ENCODE data around the gene CLPTM1. TPM values are rescaled to one million over a fixed set of nuclear protein-coding genes. Genes with fewer than 3 reads are reported as not detected.

Gene CLPTM1
- total RNA-seq, 2 donors from 2014 or later = 98.6 to 165 TPM

- H3K27me3 ChIP-seq = no peaks in the 10 kb centered on the region
- no peak overlapping the region for H3K4me3 ChIP-seq
- no peak overlapping the region for H3K9ac ChIP-seq (ENCODE audit: low read depth in 2 of 2, low read length in 2 of 2)
- H3K27ac ChIP-seq = no peak overlapping the region
- no peaks in the 10 kb centered on the region for H3K9me3 ChIP-seq
- TF ChIP-seq, protein P1, sequence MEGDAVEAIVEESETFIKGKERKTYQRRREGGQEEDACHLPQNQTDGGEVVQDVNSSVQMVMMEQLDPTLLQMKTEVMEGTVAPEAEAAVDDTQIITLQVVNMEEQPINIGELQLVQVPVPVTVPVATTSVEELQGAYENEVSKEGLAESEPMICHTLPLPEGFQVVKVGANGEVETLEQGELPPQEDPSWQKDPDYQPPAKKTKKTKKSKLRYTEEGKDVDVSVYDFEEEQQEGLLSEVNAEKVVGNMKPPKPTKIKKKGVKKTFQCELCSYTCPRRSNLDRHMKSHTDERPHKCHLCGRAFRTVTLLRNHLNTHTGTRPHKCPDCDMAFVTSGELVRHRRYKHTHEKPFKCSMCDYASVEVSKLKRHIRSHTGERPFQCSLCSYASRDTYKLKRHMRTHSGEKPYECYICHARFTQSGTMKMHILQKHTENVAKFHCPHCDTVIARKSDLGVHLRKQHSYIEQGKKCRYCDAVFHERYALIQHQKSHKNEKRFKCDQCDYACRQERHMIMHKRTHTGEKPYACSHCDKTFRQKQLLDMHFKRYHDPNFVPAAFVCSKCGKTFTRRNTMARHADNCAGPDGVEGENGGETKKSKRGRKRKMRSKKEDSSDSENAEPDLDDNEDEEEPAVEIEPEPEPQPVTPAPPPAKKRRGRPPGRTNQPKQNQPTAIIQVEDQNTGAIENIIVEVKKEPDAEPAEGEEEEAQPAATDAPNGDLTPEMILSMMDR (IDR thresholded peaks at IDR 0.05) = no peak
- peaks cover 5% of the 10 kb centered on the region for H3K36me3 ChIP-seq
- DNase-seq = no peak
- peaks cover 13% of the 10 kb centered on the region for H3K4me1 ChIP-seq
- intact Hi-C loops (cut with DNase I) = no loop called here
These were observed 82.4 kb downstream of the CLPTM1 start for GRCh38 chr19:45037393-45038169.

DNA sequence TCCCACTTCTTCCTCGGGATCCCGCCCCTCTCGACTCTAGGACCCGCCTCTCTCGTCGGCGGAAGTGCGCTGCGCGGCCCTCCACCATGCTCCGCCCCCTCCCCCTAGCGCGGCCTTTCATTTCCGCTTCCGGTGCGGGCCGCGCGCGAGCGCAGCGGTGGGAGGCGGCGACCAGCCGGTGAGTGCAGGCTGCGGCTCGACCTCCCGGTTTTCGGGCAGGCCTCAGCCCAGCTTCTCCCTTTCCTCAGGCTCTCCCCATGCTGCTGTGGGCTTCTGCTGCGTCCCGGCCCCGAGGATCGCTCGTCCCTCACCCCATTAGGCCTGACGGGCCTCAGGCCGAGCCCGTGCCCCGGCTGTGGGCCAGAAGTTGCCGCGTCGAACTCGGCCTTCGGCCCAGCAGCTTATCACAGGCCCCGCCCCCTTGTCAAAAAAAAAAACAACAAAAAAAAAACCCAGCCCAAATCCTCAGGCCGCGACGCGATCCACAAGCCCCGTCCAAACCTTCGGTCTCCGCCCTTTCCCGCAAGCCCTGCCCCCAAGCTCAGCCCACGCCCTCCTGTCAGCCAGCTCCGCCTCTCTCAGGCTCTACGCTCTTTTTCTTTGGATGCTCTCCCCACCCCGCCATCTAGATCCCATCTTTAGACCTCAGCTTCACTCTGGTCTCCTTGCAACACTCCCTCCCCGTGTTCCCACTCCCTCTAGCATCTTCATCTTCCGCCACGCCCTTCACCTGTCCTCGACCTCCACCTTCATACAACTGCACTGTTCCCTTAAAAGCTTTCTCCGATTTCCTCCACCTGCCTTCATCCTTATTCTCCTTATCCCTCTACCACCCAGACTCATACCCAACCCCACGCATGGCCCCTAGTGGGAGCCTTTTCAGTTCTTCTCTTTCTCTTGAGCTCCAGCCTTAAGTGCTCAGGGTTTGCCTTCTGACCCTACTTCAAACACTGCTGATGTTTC, 84.0 kb downstream of the CLPTM1 start, which contains the start of gene CLASRP:
Gene CLASRP, plus strand, starts transcription at position 115 of the 963 bp plus-strand sequence. CDS start 1,168 bp downstream, outside the sequence.
- peaks cover 13% of the 10 kb centered on the region for H3K4me1 ChIP-seq
- intact Hi-C loops (cut with DNase I) = no loop called here
- H3K9me3 ChIP-seq = no peaks in the 10 kb centered on the region
- no peaks in the 10 kb centered on the region for H3K27me3 ChIP-seq
- peaks cover 5% of the 10 kb centered on the region for H3K36me3 ChIP-seq
- peak; percentile 93 for DNase-seq
- H3K27ac ChIP-seq = peak within 1 kb of the TSS; percentile 98
- TF ChIP-seq, protein P1 (IDR thresholded peaks at IDR 0.05) = no peak
- peak within 1 kb of the TSS; percentile 94 for H3K4me3 ChIP-seq
- H3K9ac ChIP-seq (ENCODE audit: low read depth in 2 of 2, low read length in 2 of 2) = peak within 1 kb of the TSS; percentile 90 to 96

DNA sequence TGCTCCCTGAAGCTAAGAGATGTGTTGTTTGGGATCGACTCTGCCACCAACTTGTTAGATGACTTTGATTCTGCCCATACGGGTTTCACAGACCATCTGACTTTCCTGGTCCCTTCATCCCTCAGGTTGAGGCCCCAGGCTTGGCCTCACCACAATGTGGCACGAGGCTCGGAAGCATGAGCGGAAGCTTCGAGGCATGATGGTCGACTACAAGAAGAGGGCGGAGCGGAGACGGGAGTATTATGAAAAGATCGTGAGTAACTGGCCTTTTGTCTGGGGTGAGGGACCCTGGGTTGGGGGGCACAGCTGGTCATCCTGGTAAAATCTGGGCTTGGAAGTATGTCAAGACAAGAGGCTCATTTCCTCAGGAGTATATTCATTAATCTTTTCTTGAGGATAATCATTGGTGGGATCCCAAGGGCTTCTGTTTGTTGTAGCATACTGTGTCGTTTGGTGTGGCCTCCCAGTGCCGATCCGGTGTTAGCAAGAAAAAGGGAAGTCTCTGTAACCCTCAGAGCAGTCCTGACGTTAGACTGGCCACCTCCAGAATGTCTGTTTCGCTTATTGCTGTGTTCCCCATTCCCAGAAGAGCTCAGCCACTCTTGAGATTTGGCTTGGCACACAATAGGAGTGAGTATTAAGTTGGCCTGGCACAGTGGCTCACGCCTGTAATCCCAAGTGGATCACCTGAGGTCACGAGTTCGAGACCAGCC, 85.0 kb downstream of the CLPTM1 start:
- H3K4me3 ChIP-seq = peak overlapping the region; percentile 94
- no peak for DNase-seq
- H3K4me1 ChIP-seq = peaks cover 14% of the 10 kb centered on the region
- TF ChIP-seq, protein P1 (IDR thresholded peaks at IDR 0.05) = no peak
- H3K27ac ChIP-seq = no peak overlapping the region
- intact Hi-C loops (cut with DNase I) = no loop called here
- no peaks in the 10 kb centered on the region for H3K9me3 ChIP-seq
- H3K27me3 ChIP-seq = no peaks in the 10 kb centered on the region
- H3K36me3 ChIP-seq = peaks cover 5% of the 10 kb centered on the region
- peak overlapping the region; percentile 38 to 90 for H3K9ac ChIP-seq (ENCODE audit: low read depth in 2 of 2, low read length in 2 of 2)

DNA sequence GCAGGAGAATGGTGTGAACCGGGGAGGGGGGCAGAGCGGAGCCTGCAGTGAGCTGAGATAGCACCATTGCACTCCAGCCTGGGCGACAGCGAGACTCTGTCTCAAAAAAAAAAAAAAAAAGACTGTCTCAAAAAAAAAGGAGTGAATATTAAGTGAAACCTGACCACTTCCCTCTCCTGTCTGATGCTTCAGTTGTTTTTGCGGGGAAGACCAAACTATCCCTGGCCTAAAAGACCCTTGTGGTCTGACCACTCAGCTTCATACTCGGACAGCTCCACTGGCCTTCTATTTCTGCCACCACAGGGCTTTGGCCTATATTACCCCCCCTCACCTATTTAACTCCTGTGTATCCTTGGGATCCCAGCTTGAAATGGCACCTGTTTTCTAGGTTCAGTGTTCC, 85.9 kb downstream of the CLPTM1 start:
- H3K4me1 ChIP-seq = peaks cover 23% of the 10 kb centered on the region
- H3K9ac ChIP-seq (ENCODE audit: low read depth in 2 of 2, low read length in 2 of 2) = no peak overlapping the region

More for the DNA sequence above, 85.9 kb downstream of the CLPTM1 start:
- intact Hi-C loops (cut with DNase I) = no loop called here
- no peak for DNase-seq
- Histone ChIP-seq H3K4me3 (no peak overlapping the region), H3K27ac (no peak overlapping the region), H3K9me3 (no peaks in the 10 kb centered on the region), H3K27me3 (no peaks in the 10 kb centered on the region), H3K36me3 (peaks cover 5% of the 10 kb centered on the region)
- TF ChIP-seq, protein P1 (IDR thresholded peaks at IDR 0.05) = no peak

Other genes with a start within 250 kb of the CLPTM1 start
- 10 to 100 TPM; 76.4 to 99.5 TPM for gene BCL3, start 206.7 kb upstream of the CLPTM1 start, total RNA-seq
- 10 to 100 TPM; 65.6 to 78.0 TPM for gene CBLC, start 177.5 kb upstream of the CLPTM1 start, total RNA-seq
- gene BCAM, start 146.3 kb upstream of the CLPTM1 start, total RNA-seq = 10 to 100 TPM; 15.1 to 20.7 TPM
- gene NECTIN2, start 109.1 kb upstream of the CLPTM1 start, total RNA-seq = 100 to 1,000 TPM; 115 to 121 TPM
- gene TOMM40, start 64.1 kb upstream of the CLPTM1 start, total RNA-seq = 100 to 1,000 TPM in 1 of 2 donors, 10 to 100 TPM in 1; 60.0 to 167 TPM
- gene APOE, start 49.6 kb upstream of the CLPTM1 start, total RNA-seq = 10 to 100 TPM; 36.3 to 78.9 TPM
- 10 to 100 TPM; 10.4 to 19.9 TPM for gene APOC1, start 40.8 kb upstream of the CLPTM1 start, total RNA-seq
- not detected for gene APOC4, start 13.1 kb upstream of the CLPTM1 start, total RNA-seq
- 1 to 10 TPM; 1.4 to 2.7 TPM for gene APOC2, start 9.3 kb upstream of the CLPTM1 start, total RNA-seq
- 10 to 100 TPM; 17.1 to 42.4 TPM for gene RELB, start 46.1 kb downstream of the CLPTM1 start, total RNA-seq
- 10 to 100 TPM; 53.5 to 82.6 TPM for gene CLASRP, start 83.7 kb downstream of the CLPTM1 start, total RNA-seq
- gene ZNF296, start 121.1 kb downstream of the CLPTM1 start, total RNA-seq = 1 to 10 TPM; 3.4 to 7.0 TPM
- 10 to 100 TPM; 22.4 to 37.5 TPM for gene GEMIN7, start 123.9 kb downstream of the CLPTM1 start, total RNA-seq
- gene PPP1R37, start 137.8 kb downstream of the CLPTM1 start, total RNA-seq = 10 to 100 TPM; 28.2 to 46.9 TPM
- under 1 TPM in 1 of 2 donors, not detected in 1; 0.07 TPM for gene NKPD1, start 205.6 kb downstream of the CLPTM1 start, total RNA-seq
- gene TRAPPC6A, start 222.9 kb downstream of the CLPTM1 start, total RNA-seq = 10 to 100 TPM; 17.2 to 35.2 TPM
- 10 to 100 TPM; 10.4 to 15.9 TPM for gene BLOC1S3, start 223.4 kb downstream of the CLPTM1 start, total RNA-seq